GM20000 (cell line): ENCODE data around the gene PRPH2.
"Not testable (repeated sequence)": the region's sequence is repeated elsewhere in the genome, so short reads cannot be mapped to it uniquely, and the experiment has no call there.

Experiments
- DNase-seq: peaks from one replicate; pipeline ENCODE4 v3.0.0; 2012; ENCODE audit warnings: low spot score
- TF ChIP-seq, protein P1 (sequence below): IDR thresholded peaks from 2 replicates; pipeline ENCODE4 v1.5.1; 2012; ENCODE audit warnings: mild to moderate bottlenecking, control low read depth; ENCODE audit errors: extremely low read depth, missing control alignments

The PRPH2 gene

GRCh38 chr6:42688281-42688680 lies 34.1 kb downstream of the PRPH2 start:
- no peak for DNase-seq
- TF ChIP-seq, protein P1, sequence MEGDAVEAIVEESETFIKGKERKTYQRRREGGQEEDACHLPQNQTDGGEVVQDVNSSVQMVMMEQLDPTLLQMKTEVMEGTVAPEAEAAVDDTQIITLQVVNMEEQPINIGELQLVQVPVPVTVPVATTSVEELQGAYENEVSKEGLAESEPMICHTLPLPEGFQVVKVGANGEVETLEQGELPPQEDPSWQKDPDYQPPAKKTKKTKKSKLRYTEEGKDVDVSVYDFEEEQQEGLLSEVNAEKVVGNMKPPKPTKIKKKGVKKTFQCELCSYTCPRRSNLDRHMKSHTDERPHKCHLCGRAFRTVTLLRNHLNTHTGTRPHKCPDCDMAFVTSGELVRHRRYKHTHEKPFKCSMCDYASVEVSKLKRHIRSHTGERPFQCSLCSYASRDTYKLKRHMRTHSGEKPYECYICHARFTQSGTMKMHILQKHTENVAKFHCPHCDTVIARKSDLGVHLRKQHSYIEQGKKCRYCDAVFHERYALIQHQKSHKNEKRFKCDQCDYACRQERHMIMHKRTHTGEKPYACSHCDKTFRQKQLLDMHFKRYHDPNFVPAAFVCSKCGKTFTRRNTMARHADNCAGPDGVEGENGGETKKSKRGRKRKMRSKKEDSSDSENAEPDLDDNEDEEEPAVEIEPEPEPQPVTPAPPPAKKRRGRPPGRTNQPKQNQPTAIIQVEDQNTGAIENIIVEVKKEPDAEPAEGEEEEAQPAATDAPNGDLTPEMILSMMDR: no peak

GRCh38 chr6:42679358-42679757 lies 43.0 kb downstream of the PRPH2 start:
- TF ChIP-seq, protein P1: no peak
- DNase-seq: no peak

GRCh38 chr6:42674780-42675179 lies 47.6 kb downstream of the PRPH2 start:
- TF ChIP-seq, protein P1: no peak
- DNase-seq: no peak

- DNase-seq: not testable (repeated sequence)
Measured at GRCh38 chr6:42674368-42674767, 48.0 kb downstream of the PRPH2 start.

GRCh38 chr6:42664718-42665117 lies 57.7 kb downstream of the PRPH2 start:
- TF ChIP-seq, protein P1: no peak

DNA sequence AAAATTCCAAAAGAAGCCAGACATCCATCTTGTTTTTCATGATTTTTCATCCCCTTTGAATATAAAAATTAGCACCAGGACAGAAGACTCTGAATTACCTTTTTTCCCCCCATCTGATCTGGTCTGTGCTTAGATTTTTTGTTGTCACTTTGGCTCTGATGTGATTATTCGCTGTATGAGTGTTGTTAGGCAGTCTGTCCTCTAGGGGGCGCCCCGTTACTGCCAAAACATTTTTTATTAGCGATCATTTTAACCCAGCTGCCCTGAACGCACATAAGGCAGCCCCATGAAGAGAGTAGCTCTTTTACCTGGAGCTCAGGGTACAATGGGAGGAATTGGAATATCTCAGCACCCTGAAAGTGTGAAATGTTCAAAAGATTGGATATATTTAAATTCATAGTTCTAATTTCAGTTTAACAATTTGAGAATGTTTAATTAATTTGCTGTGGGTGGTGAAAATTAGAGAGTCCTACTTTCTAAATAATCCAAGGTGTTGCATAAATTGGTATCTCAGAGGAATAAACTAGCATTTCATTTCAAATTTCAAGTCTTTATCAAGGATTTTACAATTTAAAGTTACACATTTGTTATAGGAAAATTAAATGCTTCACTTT lies 60.8 kb downstream of the PRPH2 start:
- peak; percentile 61 for DNase-seq
- TF ChIP-seq, protein P1: peak; percentile 94

More at GRCh38 chr6:42664718-42665117, 57.7 kb downstream of the PRPH2 start:
- DNase-seq: no peak

DNA sequence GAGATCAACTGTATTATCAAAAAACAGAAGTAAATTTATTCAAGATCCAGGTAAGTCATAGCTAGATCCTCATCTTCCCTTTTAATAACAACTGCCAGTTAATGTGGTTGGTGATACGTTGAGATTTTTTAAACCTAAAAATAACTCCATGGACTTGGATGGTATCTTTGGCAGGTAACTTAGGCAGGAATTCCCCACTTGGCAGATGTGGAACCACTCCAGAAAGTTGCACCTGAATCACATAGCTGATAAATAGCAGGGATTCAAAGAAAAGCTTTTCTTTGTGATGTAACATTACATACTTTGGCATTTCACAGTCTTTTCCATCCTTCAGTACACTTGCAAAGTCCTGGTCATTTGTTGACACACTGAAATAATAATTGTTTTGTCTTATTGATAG lies 62.6 kb downstream of the PRPH2 start:
- TF ChIP-seq, protein P1: no peak
- no peak for DNase-seq

DNA sequence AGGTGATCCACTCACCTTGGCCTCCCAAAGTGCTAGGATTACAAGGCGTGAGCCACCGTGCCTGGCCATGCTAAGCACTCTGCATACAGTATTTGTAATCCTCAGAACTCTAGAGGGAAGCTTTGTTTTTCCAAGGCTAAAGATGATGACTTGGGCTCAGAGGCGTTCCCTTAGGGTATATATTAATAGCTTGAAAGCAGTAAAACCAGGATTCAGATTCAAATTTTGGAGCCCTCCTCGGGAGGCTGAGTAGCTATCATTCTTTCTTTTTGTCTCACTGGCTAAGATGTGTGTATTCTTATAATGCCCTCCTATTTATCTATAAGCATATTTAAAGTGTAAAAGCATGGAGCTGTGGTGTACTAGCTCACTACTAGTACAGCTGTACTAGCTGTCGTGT lies 68.5 kb downstream of the PRPH2 start:
- no peak for DNase-seq
- TF ChIP-seq, protein P1: no peak
